Suppressor macrophage treated with lipopolysaccharide for 4 hours (primary cell): ENCODE data around the gene SSX4B.
"Not testable (repeated sequence)": the region's sequence is repeated elsewhere in the genome, so short reads cannot be mapped to it uniquely, and the experiment has no call there.

Experiments used
- DNase-seq: peaks from one replicate; pipeline ENCODE4 v3.0.0-alpha.2; 2020

Gene SSX4B

GRCh38 chrX:48411860-48412259 lies at the start of gene SSX4B:
TSS of gene SSX4B (minus strand) at chrX:48411960. CDS start at chrX:48411372, 588 bp downstream.
- DNase-seq: not testable (repeated sequence)

GRCh38 chrX:48460606-48461005 lies 48.8 kb upstream of the SSX4B start:
- DNase-seq: no peak

GRCh38 chrX:48460031-48460430 lies 48.3 kb upstream of the SSX4B start:
- no peak for DNase-seq

GRCh38 chrX:48459483-48459882 lies 47.7 kb upstream of the SSX4B start:
- DNase-seq: no peak

- DNase-seq: no peak
Observed at GRCh38 chrX:48458711-48459110, 47.0 kb upstream of the SSX4B start.

GRCh38 chrX:48456628-48457331 lies 45.0 kb upstream of the SSX4B start:
- no peak for DNase-seq

- no peak for DNase-seq
Observed at GRCh38 chrX:48451708-48452107, 39.9 kb upstream of the SSX4B start.

- DNase-seq: no peak
Observed at GRCh38 chrX:48450076-48450475, 38.3 kb upstream of the SSX4B start.

GRCh38 chrX:48447201-48447600 lies 35.4 kb upstream of the SSX4B start:
- DNase-seq: not testable (repeated sequence)

GRCh38 chrX:48433713-48434112 lies 22.0 kb upstream of the SSX4B start:
- DNase-seq: not testable (repeated sequence)

- not testable (repeated sequence) for DNase-seq
Observed at GRCh38 chrX:48430166-48430565, 18.4 kb upstream of the SSX4B start.

GRCh38 chrX:48429606-48430005 lies 17.8 kb upstream of the SSX4B start:
- DNase-seq: not testable (repeated sequence)

GRCh38 chrX:48427027-48427716 lies 15.4 kb upstream of the SSX4B start:
- DNase-seq: not testable (repeated sequence)

GRCh38 chrX:48397825-48398224 lies 13.9 kb downstream of the SSX4B start:
- not testable (repeated sequence) for DNase-seq

GRCh38 chrX:48396931-48397330 lies 14.8 kb downstream of the SSX4B start:
- DNase-seq: not testable (repeated sequence)

- not testable (repeated sequence) for DNase-seq
Observed at GRCh38 chrX:48383239-48383638, 28.5 kb downstream of the SSX4B start, which contains the start of gene SSX4. TSS of gene SSX4 (plus strand) at chrX:48383539. CDS start at chrX:48384054, 515 bp downstream.

GRCh38 chrX:48370408-48370807 lies 41.4 kb downstream of the SSX4B start:
- not testable (repeated sequence) for DNase-seq

GRCh38 chrX:48367717-48368408 lies 43.9 kb downstream of the SSX4B start:
- not testable (repeated sequence) for DNase-seq

- DNase-seq: not testable (repeated sequence)
Observed at GRCh38 chrX:48359281-48359680, 52.5 kb downstream of the SSX4B start.

- no peak for DNase-seq
Observed at GRCh38 chrX:48357681-48358080, 54.1 kb downstream of the SSX4B start.

GRCh38 chrX:48356315-48357094 lies 55.3 kb downstream of the SSX4B start, which contains the start of gene SSX3:
TSS of gene SSX3 (minus strand) at chrX:48356703. CDS start at chrX:48355249, 1,454 bp downstream.
- DNase-seq: not testable (repeated sequence)
